GM23338 (cell line): ENCODE measurements around the gene GAGE12F. TPM values are rescaled to one million over a fixed set of nuclear protein-coding genes. Genes with fewer than 3 reads are reported as not detected.
"Not testable (repeated sequence)": the region's sequence is repeated elsewhere in the genome, so short reads cannot be mapped to it uniquely, and the experiment has no call there.

Experiments
- ATAC-seq: fragments of 200-7000 bp; cut with Tn5 transposase; 3 replicates; pipeline ENCODE4 v1.9.1; 2020
- DNase-seq: peaks from one replicate; pipeline ENCODE4 v3.0.0-alpha.2; 2015; ENCODE audit warnings: low spot score
- H2AFZ ChIP-seq: fragments of 200-600 bp; sonication (generic); 2 replicates; pipeline ENCODE4 v1.8.0; 2016; ENCODE audit warnings: antibody characterized with exemption, mild to moderate bottlenecking, moderate library complexity
- H3F3A ChIP-seq: fragments of 200-600 bp; sonication (generic); replicated peaks from 2 replicates; pipeline ENCODE4 v1.8.0; 2017; ENCODE audit warnings: antibody characterized with exemption, mixed run types, low read depth
- H3K27ac ChIP-seq: fragments of 200-600 bp; sonication (generic); 2 replicates; pipeline ENCODE4 v1.6.1; 2016; ENCODE audit warnings: low read depth
- H3K27me3 ChIP-seq: fragments of 200-600 bp; sonication (generic); 2 replicates; pipeline ENCODE4 v1.8.0; 2016; ENCODE audit warnings: mild to moderate bottlenecking, mixed run types, moderate library complexity; ENCODE audit not compliant: insufficient read depth
- H3K36me3 ChIP-seq: fragments of 200-600 bp; sonication (generic); 2 replicates; pipeline ENCODE4 v1.8.0; 2016; ENCODE audit warnings: mild to moderate bottlenecking; ENCODE audit not compliant: insufficient read depth
- H3K4me1 ChIP-seq: fragments of 200-600 bp; sonication (generic); 2 replicates; pipeline ENCODE4 v1.8.0; 2016; ENCODE audit warnings: mild to moderate bottlenecking, moderate library complexity; ENCODE audit not compliant: insufficient read depth
- H3K4me2 ChIP-seq: fragments of 200-600 bp; sonication (generic); 2 replicates; pipeline ENCODE4 v1.7.1; 2017; ENCODE audit warnings: mixed run types
- H3K4me3 ChIP-seq: fragments of 200-600 bp; sonication (generic); 2 replicates; pipeline ENCODE4 v1.6.1; 2016; ENCODE audit warnings: mixed run types
- H3K79me2 ChIP-seq: fragments of 200-600 bp; sonication (generic); replicated peaks from 2 replicates; pipeline ENCODE4 v1.8.0; 2017; ENCODE audit warnings: mild to moderate bottlenecking; ENCODE audit not compliant: insufficient read depth
- H3K9me2 ChIP-seq: fragments of 200-600 bp; sonication (generic); 2 replicates; pipeline ENCODE4 v1.8.0; 2017; ENCODE audit not compliant: insufficient read depth
- H4K20me1 ChIP-seq: fragments of 200-600 bp; sonication (generic); replicated peaks from 2 replicates; pipeline ENCODE4 v1.8.0; 2017; ENCODE audit warnings: mild to moderate bottlenecking; ENCODE audit not compliant: insufficient read depth
- H3K27ac Mint-ChIP-seq: 2 replicates; pipeline ENCODE4 v1.8.0; 2020; ENCODE audit warnings: inconsistent platforms, mild to moderate bottlenecking, moderate library complexity, mixed read lengths
- H3K27me3 Mint-ChIP-seq: 3 replicates; pipeline ENCODE4 v1.8.0; 2022; ENCODE audit warnings: low read depth, mild to moderate bottlenecking, moderate library complexity, mixed read lengths, inconsistent platforms; ENCODE audit not compliant: insufficient read depth, poor library complexity
- H3K36me3 Mint-ChIP-seq: 3 replicates; pipeline ENCODE4 v1.8.0; 2021; ENCODE audit warnings: low read depth, mild to moderate bottlenecking, inconsistent platforms, moderate library complexity, mixed read lengths
- H3K4me1 Mint-ChIP-seq: 3 replicates; pipeline ENCODE4 v1.8.0; 2020; ENCODE audit warnings: mild to moderate bottlenecking, inconsistent platforms, mixed read lengths
- H3K4me3 Mint-ChIP-seq: 3 replicates; pipeline ENCODE4 v1.8.0; 2021; ENCODE audit warnings: moderate library complexity, mild to moderate bottlenecking, inconsistent platforms, mixed read lengths
- H3K9me3 Mint-ChIP-seq: 3 replicates; pipeline ENCODE4 v1.8.0; 2020; ENCODE audit warnings: moderate library complexity, mild to moderate bottlenecking, inconsistent platforms, mixed read lengths
- polyA plus RNA-seq: library from polyadenylated mRNA; unstranded; fragments of >200 nt; fragmentation: Nextera tagmentation; extraction: Ambion mirVana; gene quantifications from 2 replicates; pipeline ENCODE4 v1.2.1, GENCODE V29; 2016
- total RNA-seq: library from RNA; depleted of rRNA; stranded (reverse); fragments of >200 nt; shearing (Covaris generic); gene quantifications from 2 replicates; pipeline ENCODE4 v1.2.3, GENCODE V29; 2014

The GAGE12F gene
- total and polyA plus RNA-seq, 2 experiments from 2014 or later: not detected

- H3K36me3 Mint-ChIP-seq, H3K9me2 ChIP-seq, H3K27ac ChIP-seq, H3F3A ChIP-seq, H2AFZ ChIP-seq, H3K27me3 Mint-ChIP-seq, H3K4me3 Mint-ChIP-seq, H4K20me1 ChIP-seq, H3K4me1 Mint-ChIP-seq, H3K36me3 ChIP-seq, H3K27me3 ChIP-seq, DNase-seq, H3K4me1 ChIP-seq, H3K4me3 ChIP-seq, H3K79me2 ChIP-seq, ATAC-seq, H3K4me2 ChIP-seq, H3K27ac Mint-ChIP-seq, H3K9me3 Mint-ChIP-seq: not testable (repeated sequence)
These were observed 19.0 kb downstream of the GAGE12F start, which contains the start of gene GAGE12H for GRCh38 chrX:49579649-49580048. Gene GAGE12H (plus strand): TSS chrX:49579949. CDS start chrX:49581104, 1,155 bp downstream.

GRCh38 chrX:49589196-49589595, 28.6 kb downstream of the GAGE12F start, which contains the start of gene GAGE2A:
Gene GAGE2A (plus strand): TSS chrX:49589496. CDS start chrX:49590651, 1,155 bp downstream.
- H3K27me3 Mint-ChIP-seq, H3K4me3 Mint-ChIP-seq: not testable (repeated sequence)

GRCh38 chrX:49589769-49590478, 29.3 kb downstream of the GAGE12F start:
- H3K4me3 ChIP-seq, H3K4me3 Mint-ChIP-seq, H3K36me3 ChIP-seq, H3K79me2 ChIP-seq, H2AFZ ChIP-seq, H3K9me3 Mint-ChIP-seq, DNase-seq, H3K27me3 Mint-ChIP-seq, H4K20me1 ChIP-seq, H3K9me2 ChIP-seq, H3K27me3 ChIP-seq, H3K36me3 Mint-ChIP-seq, H3F3A ChIP-seq, ATAC-seq, H3K4me1 ChIP-seq, H3K27ac Mint-ChIP-seq, H3K27ac ChIP-seq, H3K4me2 ChIP-seq, H3K4me1 Mint-ChIP-seq: not testable (repeated sequence)

More at GRCh38 chrX:49589196-49589595, 28.6 kb downstream of the GAGE12F start, which contains the start of gene GAGE2A:
- H3K4me1 Mint-ChIP-seq, H3K9me2 ChIP-seq, H4K20me1 ChIP-seq, H3K4me1 ChIP-seq, H3K4me3 ChIP-seq, H3K27ac ChIP-seq, H2AFZ ChIP-seq, H3K27me3 ChIP-seq, H3K36me3 Mint-ChIP-seq, DNase-seq, H3K36me3 ChIP-seq, H3K27ac Mint-ChIP-seq, H3K9me3 Mint-ChIP-seq, H3F3A ChIP-seq, H3K4me2 ChIP-seq, ATAC-seq, H3K79me2 ChIP-seq: not testable (repeated sequence)

DNA sequence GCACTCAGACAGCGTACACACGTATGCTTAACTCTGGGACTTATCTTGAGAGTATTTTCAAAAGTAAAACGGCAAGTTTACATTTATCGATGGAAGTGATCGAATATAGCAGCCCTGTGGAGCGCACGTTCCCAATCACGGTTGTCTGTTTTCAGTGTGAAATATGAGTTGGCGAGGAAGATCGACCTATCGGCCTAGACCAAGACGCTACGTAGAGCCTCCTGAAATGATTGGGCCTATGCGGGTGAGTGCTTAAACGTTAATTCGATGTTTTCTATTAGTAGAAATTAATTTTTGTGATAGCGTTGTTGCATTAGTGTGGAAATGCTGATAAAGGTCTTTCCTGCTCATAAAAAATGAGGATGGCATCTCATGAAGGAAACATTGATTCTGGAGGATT, 29.8 kb downstream of the GAGE12F start:
- H3K27me3 ChIP-seq, H3K27me3 Mint-ChIP-seq, H3K4me2 ChIP-seq, DNase-seq, H3K4me3 ChIP-seq, H3K4me1 Mint-ChIP-seq, H3K27ac Mint-ChIP-seq, ATAC-seq, H3K79me2 ChIP-seq, H3K9me3 Mint-ChIP-seq, H3K36me3 Mint-ChIP-seq, H3F3A ChIP-seq, H3K4me1 ChIP-seq, H2AFZ ChIP-seq, H3K36me3 ChIP-seq, H3K4me3 Mint-ChIP-seq, H3K27ac ChIP-seq, H3K9me2 ChIP-seq, H4K20me1 ChIP-seq: not testable (repeated sequence)

GRCh38 chrX:49598720-49599119, 38.1 kb downstream of the GAGE12F start, which contains the start of gene GAGE1:
Gene GAGE1 (plus strand): TSS chrX:49599020. CDS start chrX:49600175, 1,155 bp downstream.
- not testable (repeated sequence) for H3K27ac Mint-ChIP-seq, H3F3A ChIP-seq, H3K36me3 Mint-ChIP-seq, H3K27me3 ChIP-seq, H2AFZ ChIP-seq, H3K36me3 ChIP-seq, H3K9me3 Mint-ChIP-seq, H4K20me1 ChIP-seq, H3K4me1 ChIP-seq, H3K4me2 ChIP-seq, H3K4me3 Mint-ChIP-seq, H3K79me2 ChIP-seq, ATAC-seq, H3K4me1 Mint-ChIP-seq, H3K27ac ChIP-seq, H3K9me2 ChIP-seq, H3K27me3 Mint-ChIP-seq, H3K4me3 ChIP-seq, DNase-seq
